GM18519 (cell line): Measurements from ENCODE around the gene REPIN1.
A peak's percentile ranks its signal among the peaks of the same experiment; 100 is the strongest.

Experiments
- ATAC-seq: cut with Tn5 transposase; IDR thresholded peaks from one replicate; pipeline ENCODE4 v1.9.1; 2021; ENCODE audit warnings: mild to moderate bottlenecking, moderate library complexity; ENCODE audit not compliant: unreplicated experiment, low FRiP score

REPIN1 gene

GRCh38 chr7:150404805-150405583 is 36.4 kb downstream of the REPIN1 start:
- peak; percentile 36 for ATAC-seq

- no peak for ATAC-seq
Measured at GRCh38 chr7:150405584-150406311, 37.1 kb downstream of the REPIN1 start.

GRCh38 chr7:150406312-150406566 is 37.6 kb downstream of the REPIN1 start:
- ATAC-seq, result no peak

GRCh38 chr7:150406567-150407421 is 38.2 kb downstream of the REPIN1 start:
- ATAC-seq, result peak; percentile 33

GRCh38 chr7:150407588-150408392 is 39.2 kb downstream of the REPIN1 start:
- no peak for ATAC-seq

GRCh38 chr7:150408393-150409299 is 40.0 kb downstream of the REPIN1 start:
- peak; percentile 22 for ATAC-seq

- no peak for ATAC-seq
Measured at GRCh38 chr7:150409300-150410030, 40.8 kb downstream of the REPIN1 start.

GRCh38 chr7:150410131-150410530 is 41.5 kb downstream of the REPIN1 start:
- no peak for ATAC-seq

GRCh38 chr7:150410680-150411346 is 42.2 kb downstream of the REPIN1 start:
- ATAC-seq, result no peak

GRCh38 chr7:150411606-150412005 is 43.0 kb downstream of the REPIN1 start:
- ATAC-seq, result no peak

- ATAC-seq, result no peak
Measured at GRCh38 chr7:150412016-150412415, 43.4 kb downstream of the REPIN1 start.

GRCh38 chr7:150412518-150413488 is 44.2 kb downstream of the REPIN1 start:
- no peak for ATAC-seq

GRCh38 chr7:150413640-150414081 is 45.0 kb downstream of the REPIN1 start:
- no peak for ATAC-seq

- no peak for ATAC-seq
Measured at GRCh38 chr7:150415161-150416153, 46.8 kb downstream of the REPIN1 start.

- ATAC-seq, result no peak
Measured at GRCh38 chr7:150417239-150417638, 48.6 kb downstream of the REPIN1 start.

- ATAC-seq, result no peak
Measured at GRCh38 chr7:150417863-150418262, 49.2 kb downstream of the REPIN1 start.
